ENCODE results near the gene CNKSR1. TPM values are rescaled to one million over a fixed set of nuclear protein-coding genes. Genes with fewer than 3 reads are reported as not detected.

The CNKSR1 gene
- total RNA-seq, 1 donor from 2014 or later, result not detected

GRCh38 chr1:26169669-26170471 lies 7.4 kb upstream of the CNKSR1 start, which contains the start of gene ZNF593:
Gene ZNF593 (plus strand): TSS chr1:26169908. CDS start chr1:26169984, 76 bp downstream.
- H3K27ac ChIP-seq, result peak within 1 kb of the TSS; percentile 41 to 54
- intact Hi-C loops (cut with DNase I), result loop anchor here (1.0 to 10.0 kb wide), 5 partner anchors 64 to 265 kb away; partner anchors contain the start of genes CEP85, DHDDS and STMN1
- DNase-seq (ENCODE audit: low spot score in 2 of 2), result peak; percentile 35 to 96

GRCh38 chr1:26170472-26170821 lies 6.8 kb upstream of the CNKSR1 start:
- peaks cover 0 to 6% of the 10 kb centered on the region in 2 donors for H3K4me1 ChIP-seq
- intact Hi-C loops (cut with DNase I), result no loop called here

More at GRCh38 chr1:26169669-26170471, 7.4 kb upstream of the CNKSR1 start, which contains the start of gene ZNF593:
- TF ChIP-seq CTCF (IDR thresholded peaks at IDR 0.05), result peak; percentile 91 to 96 (median 93)
- no peaks in the 10 kb centered on the region for H3K27me3 ChIP-seq
- H3K4me1 ChIP-seq, result peaks cover 0 to 6% of the 10 kb centered on the region in 2 donors
- no peaks in the 10 kb centered on the region for H3K9me3 ChIP-seq
- no peaks in the 10 kb centered on the region for H3K36me3 ChIP-seq
- H3K4me3 ChIP-seq, result peak within 1 kb of the TSS; percentile 63 to 90

GRCh38 chr1:26171084-26172072 lies 5.9 kb upstream of the CNKSR1 start, which contains the start of gene ZNF593OS:
Gene ZNF593OS (minus strand): TSS chr1:26171832. CDS start chr1:26171661, 171 bp downstream.
- Histone ChIP-seq H3K9me3 (no peaks in the 10 kb centered on the region), H3K36me3 (no peaks in the 10 kb centered on the region), H3K27ac (no peak within 1 kb of the TSS), H3K4me3 (peak within 1 kb of the TSS in 1 of 2 donors; percentile 90), H3K4me1 (peaks cover 0 to 6% of the 10 kb centered on the region in 2 donors), H3K27me3 (no peaks in the 10 kb centered on the region)
- no peak for DNase-seq (ENCODE audit: low spot score in 2 of 2)
- intact Hi-C loops (cut with DNase I), result no loop called here
- TF ChIP-seq CTCF (IDR thresholded peaks at IDR 0.05), result no peak

More at GRCh38 chr1:26170472-26170821, 6.8 kb upstream of the CNKSR1 start:
- H3K27me3 ChIP-seq, result no peaks in the 10 kb centered on the region
- H3K9me3 ChIP-seq, result no peaks in the 10 kb centered on the region
- no peaks in the 10 kb centered on the region for H3K36me3 ChIP-seq
- H3K27ac ChIP-seq, result peak overlapping the region in 1 of 2 donors; percentile 41
- TF ChIP-seq CTCF (IDR thresholded peaks at IDR 0.05), result no peak
- H3K4me3 ChIP-seq, result peak overlapping the region; percentile 63 to 90
- DNase-seq (ENCODE audit: low spot score in 2 of 2), result no peak

- Histone ChIP-seq H3K4me3 (no peak overlapping the region), H3K4me1 (peaks cover 0 to 5% of the 10 kb centered on the region in 2 donors), H3K36me3 (no peaks in the 10 kb centered on the region), H3K9me3 (no peaks in the 10 kb centered on the region), H3K27ac (no peak overlapping the region), H3K27me3 (no peaks in the 10 kb centered on the region)
- DNase-seq (ENCODE audit: low spot score in 2 of 2), result no peak
- TF ChIP-seq CTCF (IDR thresholded peaks at IDR 0.05), result no peak
- intact Hi-C loops (cut with DNase I), result no loop called here
Observed at GRCh38 chr1:26175346-26175745, 1.9 kb upstream of the CNKSR1 start.

GRCh38 chr1:26180010-26180506 lies 2.8 kb downstream of the CNKSR1 start:
- intact Hi-C loops (cut with DNase I), result no loop called here
- no peaks in the 10 kb centered on the region for H3K27me3 ChIP-seq
- H3K4me1 ChIP-seq, result no peaks in the 10 kb centered on the region
- H3K27ac ChIP-seq, result no peak overlapping the region
- no peaks in the 10 kb centered on the region for H3K9me3 ChIP-seq
- no peak for DNase-seq (ENCODE audit: low spot score in 2 of 2)
- no peak overlapping the region for H3K4me3 ChIP-seq
- TF ChIP-seq CTCF (IDR thresholded peaks at IDR 0.05), result no peak
- H3K36me3 ChIP-seq, result no peaks in the 10 kb centered on the region

Data from ascending aorta (tissue), 2 donors.